Endodermal cell (in vitro differentiated cells): ENCODE results near the gene QTRT2. TPM values are rescaled to one million over a fixed set of nuclear protein-coding genes. Genes with fewer than 3 reads are reported as not detected.

Experiments used
- DNase-seq: peaks from one replicate; pipeline ENCODE4 v3.0.0-alpha.2; 2017
- H3K27ac ChIP-seq: 2 replicates; pipeline ENCODE4 v1.5.1; 2013; ENCODE audit warnings: mild to moderate bottlenecking, low read depth, low read length, moderate library complexity
- H3K27me3 ChIP-seq: 2 replicates; pipeline ENCODE4 v1.6.1; 2013; ENCODE audit warnings: mild to moderate bottlenecking, low read length, moderate library complexity; ENCODE audit not compliant: insufficient read depth, control insufficient read depth, poor library complexity, severe bottlenecking
- H3K36me3 ChIP-seq: 2 replicates; pipeline ENCODE4 v1.7.0; 2013; ENCODE audit warnings: mild to moderate bottlenecking, low read length, moderate library complexity; ENCODE audit not compliant: control insufficient read depth, insufficient read depth
- H3K4me1 ChIP-seq: one replicate; pipeline ENCODE4 v1.7.0; 2013; ENCODE audit warnings: low read length; ENCODE audit not compliant: control insufficient read depth, insufficient read depth
- H3K4me3 ChIP-seq: 2 replicates; pipeline ENCODE4 v1.5.1; 2013; ENCODE audit warnings: mild to moderate bottlenecking, low read length, moderate library complexity
- H3K9ac ChIP-seq: 2 replicates; pipeline ENCODE4 v1.6.1; 2013; ENCODE audit warnings: mild to moderate bottlenecking, low read length, moderate library complexity; ENCODE audit not compliant: poor library complexity, severe bottlenecking; ENCODE audit errors: extremely low read depth
- H3K9me3 ChIP-seq: 2 replicates; pipeline ENCODE4 v1.6.1; 2013; ENCODE audit warnings: mild to moderate bottlenecking, low read length, moderate library complexity; ENCODE audit not compliant: control insufficient read depth
- H3K27ac Mint-ChIP-seq: 2 replicates; pipeline ENCODE4 v1.8.0; 2020; ENCODE audit warnings: mixed read lengths
- H3K27me3 Mint-ChIP-seq: 2 replicates; pipeline ENCODE4 v1.8.0; 2021; ENCODE audit warnings: mild to moderate bottlenecking, mixed read lengths; ENCODE audit not compliant: insufficient read depth
- H3K36me3 Mint-ChIP-seq: 2 replicates; pipeline ENCODE4 v1.8.0; 2020; ENCODE audit warnings: low read depth, mixed read lengths
- H3K4me1 Mint-ChIP-seq: 2 replicates; pipeline ENCODE4 v1.8.0; 2020; ENCODE audit warnings: mixed read lengths
- H3K4me3 Mint-ChIP-seq: 2 replicates; pipeline ENCODE4 v1.8.0; 2020; ENCODE audit warnings: mild to moderate bottlenecking, moderate library complexity, mixed read lengths
- H3K9me3 Mint-ChIP-seq: 2 replicates; pipeline ENCODE4 v1.8.0; 2020; ENCODE audit warnings: mild to moderate bottlenecking, mixed read lengths
- CTCF ChIP-seq: fragments of 200-600 bp; sonication (generic); conservative IDR thresholded peaks from 2 replicates; pipeline ENCODE4 v1.5.0; 2021; ENCODE audit warnings: antibody characterized with exemption, mild to moderate bottlenecking
- WGBS, 2 experiments: methylation state at CpG; one replicate each; pipeline versions ENCODE4 v1.1.5 to v1.1.7; 2013; ENCODE audit warnings: missing lambda C conversion rate in 2 of 2, mixed read lengths in 1 of 2; ENCODE audit not compliant: insufficient coverage in 1 of 2, insufficient read length in 1 of 2; 5-methylcytosine and 5-hydroxymethylcytosine counted together
- total RNA-seq, 2 donors: library from RNA; stranded (reverse); fragmentation: NEBNext Ultra II Directional in 1 of 2; extraction: Animal tissue kit (Norgen Biotek cat#: 25700) in 1 of 2; gene quantifications; 2 replicates in 1 of 2; 3 replicates in 1 of 2; pipeline ENCODE4 v1.2.1, GENCODE V29; 2021

QTRT2 gene
- total RNA-seq, 2 donors from 2014 or later: 33.0 to 37.7 TPM

- Mint-ChIP-seq H3K9me3 (no peaks in the 10 kb centered on the region), H3K27me3 (no peaks in the 10 kb centered on the region), H3K27ac (no peak overlapping the region), H3K36me3 (peaks cover 3% of the 10 kb centered on the region), H3K4me3 (no peak overlapping the region), H3K4me1 (peaks cover 29% of the 10 kb centered on the region)
- Histone ChIP-seq H3K27me3 (no peaks in the 10 kb centered on the region), H3K4me1 (peaks cover 11% of the 10 kb centered on the region), H3K36me3 (peaks cover 2% of the 10 kb centered on the region), H3K27ac (no peak overlapping the region), H3K9me3 (no peaks in the 10 kb centered on the region), H3K4me3 (no peak overlapping the region), H3K9ac (no peak overlapping the region)
- DNase-seq: no peak
- WGBS, 2 experiments: 88 to 94% methylated on average over 2 to 3 of the region's 3 CpGs
- TF ChIP-seq CTCF: no peak
Observed at GRCh38 chr3:114093016-114093380, 36.5 kb downstream of the QTRT2 start.

GRCh38 chr3:114093596-114093995 lies 37.1 kb downstream of the QTRT2 start:
- H3K36me3 ChIP-seq: no peaks in the 10 kb centered on the region
- H3K4me1 ChIP-seq: peaks cover 11% of the 10 kb centered on the region
- Mint-ChIP-seq H3K27me3 (no peaks in the 10 kb centered on the region), H3K4me1 (peaks cover 28% of the 10 kb centered on the region), H3K27ac (no peak overlapping the region), H3K9me3 (no peaks in the 10 kb centered on the region), H3K36me3 (peaks cover under 1% of the 10 kb centered on the region), H3K4me3 (no peak overlapping the region)
- no peak overlapping the region for H3K4me3 ChIP-seq
- no peak overlapping the region for H3K9ac ChIP-seq
- TF ChIP-seq CTCF: no peak
- no peak for DNase-seq
- H3K27ac ChIP-seq: no peak overlapping the region
- WGBS, 2 experiments: 88 to 100% methylated on average over 1 to 2 of the region's 2 CpGs
- H3K9me3 ChIP-seq: no peaks in the 10 kb centered on the region
- no peaks in the 10 kb centered on the region for H3K27me3 ChIP-seq

GRCh38 chr3:114095796-114096195 lies 39.3 kb downstream of the QTRT2 start:
- no peaks in the 10 kb centered on the region for H3K9me3 ChIP-seq
- H3K4me3 Mint-ChIP-seq: no peak overlapping the region
- 89% methylated on average over 3 of the region's 3 CpGs for WGBS, 2 experiments
- H3K36me3 ChIP-seq: no peaks in the 10 kb centered on the region
- no peaks in the 10 kb centered on the region for H3K27me3 ChIP-seq
- no peak for TF ChIP-seq CTCF
- no peaks in the 10 kb centered on the region for H3K9me3 Mint-ChIP-seq
- H3K27ac Mint-ChIP-seq: no peak overlapping the region
- H3K27me3 Mint-ChIP-seq: no peaks in the 10 kb centered on the region
- H3K36me3 Mint-ChIP-seq: no peaks in the 10 kb centered on the region
- DNase-seq: no peak
- peaks cover 10% of the 10 kb centered on the region for H3K4me1 Mint-ChIP-seq
- no peaks in the 10 kb centered on the region for H3K4me1 ChIP-seq
- no peak overlapping the region for H3K4me3 ChIP-seq
- H3K27ac ChIP-seq: no peak overlapping the region
- H3K9ac ChIP-seq: no peak overlapping the region
